Tibial artery (tissue), 4 donors: ENCODE data around the gene NHSL1.

Experiments used
- DNase-seq, 2 donors: peaks; one replicate each; pipeline ENCODE4 v3.0.0-alpha.2; 2019
- H3K27ac ChIP-seq, 2 donors: fragments of 200-600 bp; sonication (generic) in 1 of 2; 1 replicate in 1 of 2; 2 replicates in 1 of 2; pipeline ENCODE4 v1.5.1; 2018 to 2019; ENCODE audit warnings: mild to moderate bottlenecking in 1 of 2
- H3K27me3 ChIP-seq, 2 donors: fragments of 200-600 bp; sonication (generic) in 1 of 2; one replicate each; pipeline versions ENCODE4 v1.5.1 to v1.6.0; 2016 to 2019
- H3K36me3 ChIP-seq, 3 donors: fragments of 200-600 bp; sonication (generic) in 2 of 3; one replicate each; pipeline ENCODE4 v1.5.1; 2016 to 2019; ENCODE audit warnings: mild to moderate bottlenecking in 2 of 3
- H3K4me1 ChIP-seq, 4 donors: fragments of 200-600 bp; sonication (generic) in 2 of 4; 1 replicate in 3 of 4; 2 replicates in 1 of 4; pipeline ENCODE4 v1.5.1; 2016 to 2019
- H3K4me3 ChIP-seq, 2 donors: fragments of 200-600 bp; sonication (generic) in 1 of 2; 1 replicate in 1 of 2; 2 replicates in 1 of 2; pipeline ENCODE4 v1.5.1; 2018 to 2019; ENCODE audit warnings: mild to moderate bottlenecking in 2 of 2
- H3K9me3 ChIP-seq, 3 donors: fragments of 200-600 bp; sonication (generic) in 1 of 3; one replicate each; pipeline ENCODE4 v1.5.1; 2016 to 2019
- intact Hi-C: fragments of 100-400 bp; cut with DNase I; formaldehyde crosslinking; loops from one replicate; pipeline ENCODE4 v1.15.0; 2023; ENCODE audit warnings: low total_unique reads
- TF ChIP-seq, protein P1 (sequence below), 2 experiments: fragments of 200-600 bp in 1 of 2; fragments of 450-650 bp in 1 of 2; IDR thresholded peaks; one replicate each; pipeline ENCODE4 v1.5.1; 2017 to 2019; ENCODE audit warnings: antibody characterized with exemption in 2 of 2, mild to moderate bottlenecking in 1 of 2, moderate library complexity in 1 of 2

NHSL1 gene

DNA sequence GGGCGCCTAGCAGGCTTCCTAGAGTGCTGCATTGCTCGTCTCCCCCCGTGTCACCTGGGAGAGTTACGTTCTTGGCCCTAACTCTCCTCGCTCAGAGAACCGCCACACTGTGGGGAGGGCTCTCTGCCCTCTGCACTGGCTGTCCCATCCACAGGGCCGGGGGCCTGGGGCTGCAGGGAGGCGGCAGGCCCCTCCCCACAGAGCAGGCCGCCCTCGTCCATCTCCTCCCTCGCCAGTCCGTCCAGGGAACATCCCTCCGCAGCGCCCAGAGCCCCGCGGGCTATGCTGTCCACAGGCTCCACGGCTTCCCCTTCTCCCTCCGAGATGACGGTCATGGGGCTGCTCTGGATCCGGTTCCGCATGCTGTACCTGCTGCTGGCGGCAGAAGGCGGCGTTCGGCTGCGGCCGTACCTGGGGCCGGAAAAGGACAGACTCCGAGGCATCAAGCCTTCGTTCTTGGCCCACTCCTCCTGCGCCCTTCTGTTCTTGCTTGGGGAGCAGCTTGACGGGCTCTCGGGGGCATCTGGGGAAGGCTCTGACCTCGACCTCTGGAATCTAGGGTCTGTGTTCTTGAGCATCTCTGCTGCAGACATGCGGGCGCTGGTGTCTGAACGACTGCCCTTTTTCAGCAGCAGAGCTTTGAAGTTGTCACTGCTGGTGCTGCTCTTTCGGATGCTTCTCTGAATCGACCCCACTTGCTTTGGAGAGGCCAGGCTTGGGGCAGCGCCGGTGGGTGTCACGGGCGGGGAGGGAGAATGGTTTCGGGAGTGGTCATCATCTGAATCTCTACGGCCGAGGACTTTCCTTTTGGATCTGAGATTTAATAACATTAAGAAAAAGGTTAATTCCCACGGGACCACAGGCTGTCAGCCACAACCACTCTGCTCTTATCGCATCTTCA lies 75.0 kb downstream of the NHSL1 start:
- no peaks in the 10 kb centered on the region for H3K4me1 ChIP-seq
- no peaks in the 10 kb centered on the region for H3K9me3 ChIP-seq
- DNase-seq: no peak
- no peaks in the 10 kb centered on the region for H3K27me3 ChIP-seq
- no peak overlapping the region for H3K4me3 ChIP-seq
- peaks cover 0 to 14% (median 4%) of the 10 kb centered on the region in 3 donors for H3K36me3 ChIP-seq
- TF ChIP-seq, protein P1, sequence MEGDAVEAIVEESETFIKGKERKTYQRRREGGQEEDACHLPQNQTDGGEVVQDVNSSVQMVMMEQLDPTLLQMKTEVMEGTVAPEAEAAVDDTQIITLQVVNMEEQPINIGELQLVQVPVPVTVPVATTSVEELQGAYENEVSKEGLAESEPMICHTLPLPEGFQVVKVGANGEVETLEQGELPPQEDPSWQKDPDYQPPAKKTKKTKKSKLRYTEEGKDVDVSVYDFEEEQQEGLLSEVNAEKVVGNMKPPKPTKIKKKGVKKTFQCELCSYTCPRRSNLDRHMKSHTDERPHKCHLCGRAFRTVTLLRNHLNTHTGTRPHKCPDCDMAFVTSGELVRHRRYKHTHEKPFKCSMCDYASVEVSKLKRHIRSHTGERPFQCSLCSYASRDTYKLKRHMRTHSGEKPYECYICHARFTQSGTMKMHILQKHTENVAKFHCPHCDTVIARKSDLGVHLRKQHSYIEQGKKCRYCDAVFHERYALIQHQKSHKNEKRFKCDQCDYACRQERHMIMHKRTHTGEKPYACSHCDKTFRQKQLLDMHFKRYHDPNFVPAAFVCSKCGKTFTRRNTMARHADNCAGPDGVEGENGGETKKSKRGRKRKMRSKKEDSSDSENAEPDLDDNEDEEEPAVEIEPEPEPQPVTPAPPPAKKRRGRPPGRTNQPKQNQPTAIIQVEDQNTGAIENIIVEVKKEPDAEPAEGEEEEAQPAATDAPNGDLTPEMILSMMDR (IDR thresholded peaks at IDR 0.05): no peak
- no peak overlapping the region for H3K27ac ChIP-seq
- intact Hi-C loops: no loop called here

DNA sequence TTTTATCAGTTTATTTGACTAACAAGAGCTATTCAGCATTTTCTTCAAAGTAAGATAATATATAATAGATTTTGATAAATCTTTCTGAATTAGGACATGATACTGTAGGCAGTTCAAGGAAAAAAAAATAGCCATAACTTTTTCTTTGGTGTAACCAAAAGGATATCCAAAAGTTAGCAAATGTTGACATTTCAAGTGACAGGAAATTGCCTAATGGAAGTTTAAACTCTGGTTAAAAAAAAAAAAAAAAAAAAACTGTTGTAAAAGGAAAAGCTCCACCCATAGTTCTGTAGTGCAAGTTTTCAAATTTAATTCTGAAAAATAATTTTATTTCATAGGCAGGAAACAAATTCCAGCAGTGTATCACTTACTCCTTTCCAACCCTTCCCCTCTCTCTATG lies 76.4 kb downstream of the NHSL1 start:
- Histone ChIP-seq H3K27ac (no peak overlapping the region), H3K27me3 (no peaks in the 10 kb centered on the region), H3K36me3 (peaks cover 4 to 28% (median 4%) of the 10 kb centered on the region in 3 donors), H3K4me1 (no peaks in the 10 kb centered on the region), H3K4me3 (no peak overlapping the region), H3K9me3 (no peaks in the 10 kb centered on the region)
- intact Hi-C loops: no loop called here
- no peak for DNase-seq
- TF ChIP-seq, protein P1 (IDR thresholded peaks at IDR 0.05): no peak

DNA sequence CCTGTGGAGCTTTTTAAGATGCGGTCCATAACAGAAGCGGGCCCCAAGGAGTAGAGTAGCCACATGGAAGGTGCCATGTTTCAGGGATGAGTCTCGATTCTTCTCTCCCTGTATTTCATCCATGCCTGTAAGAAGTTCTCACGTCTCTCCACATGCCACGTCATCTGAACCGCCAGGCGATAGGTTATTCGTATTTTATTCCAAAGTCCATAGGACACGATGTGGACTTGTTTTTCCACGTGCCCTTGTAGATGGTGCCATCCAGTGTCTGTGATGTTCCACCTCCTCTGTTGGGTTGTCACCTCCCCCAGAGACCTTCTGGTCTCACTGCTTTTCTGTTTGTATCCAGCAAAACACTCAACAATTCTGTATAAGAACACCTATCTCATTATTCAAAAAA lies 77.7 kb downstream of the NHSL1 start:
- H3K36me3 ChIP-seq: peaks cover 5 to 40% (median 8%) of the 10 kb centered on the region in 3 donors
- intact Hi-C loops: no loop called here
- TF ChIP-seq, protein P1 (IDR thresholded peaks at IDR 0.05): no peak
- H3K27ac ChIP-seq: no peak overlapping the region
- no peak overlapping the region for H3K4me3 ChIP-seq
- H3K27me3 ChIP-seq: no peaks in the 10 kb centered on the region
- no peaks in the 10 kb centered on the region for H3K9me3 ChIP-seq
- no peak for DNase-seq
- H3K4me1 ChIP-seq: no peaks in the 10 kb centered on the region

DNA sequence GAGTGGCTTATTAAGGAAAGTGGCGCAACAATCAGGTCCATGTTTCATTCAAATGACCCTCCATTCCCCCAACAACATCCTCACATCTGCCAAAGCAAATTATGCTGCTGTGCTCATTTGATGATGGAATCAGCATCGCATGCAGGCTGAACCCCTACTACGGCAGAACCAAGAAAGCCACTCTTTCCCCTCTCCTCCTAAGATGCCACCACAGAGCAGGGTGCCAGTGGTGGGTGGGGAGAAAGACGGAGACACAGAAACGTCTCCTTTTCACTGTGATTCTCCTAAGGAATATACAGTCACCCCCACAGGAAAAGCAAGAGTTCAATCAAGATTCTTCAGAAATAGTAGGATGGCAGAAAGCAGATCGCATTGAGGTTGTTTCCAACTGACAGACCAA lies 78.2 kb downstream of the NHSL1 start:
- TF ChIP-seq, protein P1 (IDR thresholded peaks at IDR 0.05): no peak
- H3K27ac ChIP-seq: no peak overlapping the region
- intact Hi-C loops: no loop called here
- peaks cover 5 to 45% (median 8%) of the 10 kb centered on the region in 3 donors for H3K36me3 ChIP-seq
- H3K9me3 ChIP-seq: no peaks in the 10 kb centered on the region
- DNase-seq: no peak
- H3K4me1 ChIP-seq: no peaks in the 10 kb centered on the region
- no peak overlapping the region for H3K4me3 ChIP-seq
- H3K27me3 ChIP-seq: no peaks in the 10 kb centered on the region

- no peak for DNase-seq
- intact Hi-C loops: no loop called here
- Histone ChIP-seq H3K27me3 (no peaks in the 10 kb centered on the region), H3K27ac (no peak overlapping the region), H3K9me3 (no peaks in the 10 kb centered on the region), H3K4me3 (no peak overlapping the region), H3K4me1 (no peaks in the 10 kb centered on the region), H3K36me3 (peaks cover 5 to 53% (median 8%) of the 10 kb centered on the region in 3 donors)
- TF ChIP-seq, protein P1 (IDR thresholded peaks at IDR 0.05): no peak
These were observed 78.9 kb downstream of the NHSL1 start for GRCh38 chr6:138420356-138420755.
